Endodermal cell (in vitro differentiated cells): ENCODE data around the gene BPIFB2. TPM values are rescaled to one million over a fixed set of nuclear protein-coding genes. Genes with fewer than 3 reads are reported as not detected.

Source experiments
- DNase-seq: peaks from one replicate; pipeline ENCODE4 v3.0.0-alpha.2; 2017
- H3K27ac ChIP-seq: 2 replicates; pipeline ENCODE4 v1.5.1; 2013; ENCODE audit warnings: mild to moderate bottlenecking, low read depth, low read length, moderate library complexity
- H3K27me3 ChIP-seq: 2 replicates; pipeline ENCODE4 v1.6.1; 2013; ENCODE audit warnings: mild to moderate bottlenecking, low read length, moderate library complexity; ENCODE audit not compliant: insufficient read depth, control insufficient read depth, poor library complexity, severe bottlenecking
- H3K36me3 ChIP-seq: 2 replicates; pipeline ENCODE4 v1.7.0; 2013; ENCODE audit warnings: mild to moderate bottlenecking, low read length, moderate library complexity; ENCODE audit not compliant: control insufficient read depth, insufficient read depth
- H3K4me1 ChIP-seq: one replicate; pipeline ENCODE4 v1.7.0; 2013; ENCODE audit warnings: low read length; ENCODE audit not compliant: control insufficient read depth, insufficient read depth
- H3K4me3 ChIP-seq: 2 replicates; pipeline ENCODE4 v1.5.1; 2013; ENCODE audit warnings: mild to moderate bottlenecking, low read length, moderate library complexity
- H3K9ac ChIP-seq: 2 replicates; pipeline ENCODE4 v1.6.1; 2013; ENCODE audit warnings: mild to moderate bottlenecking, low read length, moderate library complexity; ENCODE audit not compliant: poor library complexity, severe bottlenecking; ENCODE audit errors: extremely low read depth
- H3K9me3 ChIP-seq: 2 replicates; pipeline ENCODE4 v1.6.1; 2013; ENCODE audit warnings: mild to moderate bottlenecking, low read length, moderate library complexity; ENCODE audit not compliant: control insufficient read depth
- H3K27ac Mint-ChIP-seq: 2 replicates; pipeline ENCODE4 v1.8.0; 2020; ENCODE audit warnings: mixed read lengths
- H3K27me3 Mint-ChIP-seq: 2 replicates; pipeline ENCODE4 v1.8.0; 2021; ENCODE audit warnings: mild to moderate bottlenecking, mixed read lengths; ENCODE audit not compliant: insufficient read depth
- H3K36me3 Mint-ChIP-seq: 2 replicates; pipeline ENCODE4 v1.8.0; 2020; ENCODE audit warnings: low read depth, mixed read lengths
- H3K4me1 Mint-ChIP-seq: 2 replicates; pipeline ENCODE4 v1.8.0; 2020; ENCODE audit warnings: mixed read lengths
- H3K4me3 Mint-ChIP-seq: 2 replicates; pipeline ENCODE4 v1.8.0; 2020; ENCODE audit warnings: mild to moderate bottlenecking, moderate library complexity, mixed read lengths
- H3K9me3 Mint-ChIP-seq: 2 replicates; pipeline ENCODE4 v1.8.0; 2020; ENCODE audit warnings: mild to moderate bottlenecking, mixed read lengths
- WGBS, 2 experiments: methylation state at CpG; one replicate each; pipeline versions ENCODE4 v1.1.5 to v1.1.7; 2013; ENCODE audit warnings: missing lambda C conversion rate in 2 of 2, mixed read lengths in 1 of 2; ENCODE audit not compliant: insufficient coverage in 1 of 2, insufficient read length in 1 of 2; 5-methylcytosine and 5-hydroxymethylcytosine counted together
- total RNA-seq, 2 donors: library from RNA; stranded (reverse); fragmentation: NEBNext Ultra II Directional in 1 of 2; extraction: Animal tissue kit (Norgen Biotek cat#: 25700) in 1 of 2; gene quantifications; 2 replicates in 1 of 2; 3 replicates in 1 of 2; pipeline ENCODE4 v1.2.1, GENCODE V29; 2021
- TF ChIP-seq, protein P1 (sequence below): fragments of 200-600 bp; sonication (generic); conservative IDR thresholded peaks from 2 replicates; pipeline ENCODE4 v1.5.0; 2021; ENCODE audit warnings: antibody characterized with exemption, mild to moderate bottlenecking

BPIFB2 gene
- total RNA-seq, 2 donors from 2014 or later: not detected

DNA sequence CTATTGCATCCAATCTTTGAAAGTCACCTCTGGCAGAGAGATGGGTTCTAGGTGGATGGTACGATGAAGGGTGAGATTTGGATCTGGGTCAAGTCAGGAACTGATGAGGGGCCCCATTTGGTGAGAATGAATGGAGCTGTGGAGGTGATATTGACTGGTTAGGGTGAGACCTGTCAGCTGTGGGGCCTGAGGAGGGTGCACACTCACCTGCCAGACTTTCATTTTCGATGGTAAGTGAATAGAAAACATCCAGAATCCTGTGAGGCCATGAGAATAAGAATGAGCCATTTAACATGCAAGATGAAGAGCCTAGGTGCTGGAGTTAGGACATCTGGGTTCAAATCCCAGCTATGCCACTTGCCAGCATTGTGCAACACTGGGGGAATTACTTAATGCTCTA, 10.1 kb upstream of the BPIFB2 start:
- Mint-ChIP-seq H3K36me3 (no peaks in the 10 kb centered on the region), H3K4me3 (no peak overlapping the region), H3K27ac (no peak overlapping the region), H3K4me1 (peaks cover 5% of the 10 kb centered on the region), H3K9me3 (peaks cover 11% of the 10 kb centered on the region), H3K27me3 (no peaks in the 10 kb centered on the region)
- Histone ChIP-seq H3K4me1 (peaks cover 3% of the 10 kb centered on the region), H3K27me3 (no peaks in the 10 kb centered on the region), H3K36me3 (no peaks in the 10 kb centered on the region), H3K27ac (no peak overlapping the region), H3K9me3 (peaks cover 9% of the 10 kb centered on the region), H3K4me3 (no peak overlapping the region), H3K9ac (no peak overlapping the region)
- 86 to 88% methylated on average over 1 to 2 of the region's 2 CpGs for WGBS, 2 experiments
- no peak for DNase-seq
- TF ChIP-seq, protein P1, sequence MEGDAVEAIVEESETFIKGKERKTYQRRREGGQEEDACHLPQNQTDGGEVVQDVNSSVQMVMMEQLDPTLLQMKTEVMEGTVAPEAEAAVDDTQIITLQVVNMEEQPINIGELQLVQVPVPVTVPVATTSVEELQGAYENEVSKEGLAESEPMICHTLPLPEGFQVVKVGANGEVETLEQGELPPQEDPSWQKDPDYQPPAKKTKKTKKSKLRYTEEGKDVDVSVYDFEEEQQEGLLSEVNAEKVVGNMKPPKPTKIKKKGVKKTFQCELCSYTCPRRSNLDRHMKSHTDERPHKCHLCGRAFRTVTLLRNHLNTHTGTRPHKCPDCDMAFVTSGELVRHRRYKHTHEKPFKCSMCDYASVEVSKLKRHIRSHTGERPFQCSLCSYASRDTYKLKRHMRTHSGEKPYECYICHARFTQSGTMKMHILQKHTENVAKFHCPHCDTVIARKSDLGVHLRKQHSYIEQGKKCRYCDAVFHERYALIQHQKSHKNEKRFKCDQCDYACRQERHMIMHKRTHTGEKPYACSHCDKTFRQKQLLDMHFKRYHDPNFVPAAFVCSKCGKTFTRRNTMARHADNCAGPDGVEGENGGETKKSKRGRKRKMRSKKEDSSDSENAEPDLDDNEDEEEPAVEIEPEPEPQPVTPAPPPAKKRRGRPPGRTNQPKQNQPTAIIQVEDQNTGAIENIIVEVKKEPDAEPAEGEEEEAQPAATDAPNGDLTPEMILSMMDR: no peak

DNA sequence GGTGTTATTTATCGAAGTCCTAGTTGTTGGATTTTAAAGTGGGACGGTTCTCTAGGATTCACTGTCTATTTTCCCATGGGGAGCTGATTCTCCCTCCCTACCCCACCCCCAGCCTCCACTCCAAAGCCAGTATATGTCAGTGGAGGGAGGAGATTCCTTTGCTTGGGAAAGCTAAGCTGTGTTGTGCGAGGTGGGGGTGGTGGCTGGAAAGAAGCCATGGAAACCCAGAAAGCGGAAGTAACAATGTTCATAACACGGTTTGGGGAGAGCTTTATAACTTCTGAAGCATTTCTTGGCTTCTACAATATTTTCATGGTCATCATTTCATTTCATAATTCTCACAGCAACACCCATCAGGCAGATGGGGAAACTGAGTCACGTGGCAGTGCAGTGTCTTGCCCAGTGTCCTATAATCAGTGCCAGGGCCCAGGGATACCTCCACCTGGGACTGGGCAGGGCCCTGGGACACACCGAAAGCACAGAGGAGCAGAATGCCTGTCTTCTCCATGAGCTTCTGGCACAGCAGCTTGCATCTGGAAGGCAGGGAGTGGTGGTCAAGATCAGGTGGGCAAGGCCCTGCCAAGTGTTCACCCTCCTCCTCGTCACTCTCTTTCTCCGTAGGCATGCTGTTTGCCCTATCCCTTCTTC, 7.8 kb upstream of the BPIFB2 start:
- Mint-ChIP-seq H3K36me3 (no peaks in the 10 kb centered on the region), H3K27me3 (no peaks in the 10 kb centered on the region), H3K4me1 (peaks cover 5% of the 10 kb centered on the region), H3K9me3 (peaks cover 10% of the 10 kb centered on the region), H3K27ac (no peak overlapping the region), H3K4me3 (no peak overlapping the region)
- Histone ChIP-seq H3K36me3 (no peaks in the 10 kb centered on the region), H3K9ac (no peak overlapping the region), H3K4me3 (no peak overlapping the region), H3K27ac (no peak overlapping the region), H3K9me3 (peaks cover 9% of the 10 kb centered on the region), H3K4me1 (peaks cover 3% of the 10 kb centered on the region), H3K27me3 (no peaks in the 10 kb centered on the region)
- TF ChIP-seq, protein P1: no peak
- WGBS, 2 experiments: 85 to 93% methylated on average over 5 to 8 of the region's 9 CpGs
- no peak for DNase-seq

DNA sequence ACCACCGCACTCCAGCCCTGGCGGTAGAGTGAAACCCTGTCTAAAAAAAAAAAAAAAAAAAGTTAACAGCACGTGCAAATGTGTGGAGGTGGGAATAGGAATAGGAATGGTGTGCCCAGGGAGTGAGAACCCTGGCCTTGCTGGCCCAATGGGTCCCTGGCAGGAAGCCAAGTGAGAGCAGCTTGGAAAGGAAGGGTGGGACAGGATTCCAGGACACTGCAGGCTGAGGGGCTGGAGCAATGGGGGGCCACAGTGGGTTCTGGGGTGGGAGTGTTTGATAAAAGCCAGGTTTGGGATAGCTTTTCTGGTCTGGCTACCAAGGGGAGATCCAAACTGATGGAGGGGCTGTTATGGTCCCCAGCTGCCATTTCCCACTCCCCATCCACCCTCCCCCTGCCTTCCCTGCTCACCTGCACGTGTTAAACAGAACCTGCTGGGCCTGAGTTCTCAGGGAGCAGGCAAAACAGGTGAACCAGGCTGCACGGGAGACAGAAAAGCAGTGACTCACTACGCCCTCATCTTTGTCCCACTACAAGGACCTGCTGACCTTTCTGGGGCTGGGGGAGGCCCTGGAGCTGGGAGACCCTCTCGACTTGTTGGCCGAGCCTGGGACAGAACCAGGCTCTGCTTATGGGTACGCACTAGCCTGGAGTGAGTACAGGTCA, 6.6 kb upstream of the BPIFB2 start:
- TF ChIP-seq, protein P1: no peak
- Histone ChIP-seq H3K4me3 (no peak overlapping the region), H3K4me1 (peaks cover 3% of the 10 kb centered on the region), H3K27me3 (no peaks in the 10 kb centered on the region), H3K9me3 (peaks cover 5% of the 10 kb centered on the region), H3K9ac (no peak overlapping the region), H3K36me3 (no peaks in the 10 kb centered on the region), H3K27ac (no peak overlapping the region)
- H3K4me3 Mint-ChIP-seq: no peak overlapping the region
- 88 to 89% methylated on average over 4 to 9 of the region's 9 CpGs for WGBS, 2 experiments
- peak; percentile 67 for DNase-seq
- H3K36me3 Mint-ChIP-seq: no peaks in the 10 kb centered on the region
- peaks cover 5% of the 10 kb centered on the region for H3K4me1 Mint-ChIP-seq
- no peak overlapping the region for H3K27ac Mint-ChIP-seq
- H3K27me3 Mint-ChIP-seq: no peaks in the 10 kb centered on the region
- H3K9me3 Mint-ChIP-seq: peaks cover 3% of the 10 kb centered on the region
